Measurements from ENCODE around the gene GPR50.

DNA sequence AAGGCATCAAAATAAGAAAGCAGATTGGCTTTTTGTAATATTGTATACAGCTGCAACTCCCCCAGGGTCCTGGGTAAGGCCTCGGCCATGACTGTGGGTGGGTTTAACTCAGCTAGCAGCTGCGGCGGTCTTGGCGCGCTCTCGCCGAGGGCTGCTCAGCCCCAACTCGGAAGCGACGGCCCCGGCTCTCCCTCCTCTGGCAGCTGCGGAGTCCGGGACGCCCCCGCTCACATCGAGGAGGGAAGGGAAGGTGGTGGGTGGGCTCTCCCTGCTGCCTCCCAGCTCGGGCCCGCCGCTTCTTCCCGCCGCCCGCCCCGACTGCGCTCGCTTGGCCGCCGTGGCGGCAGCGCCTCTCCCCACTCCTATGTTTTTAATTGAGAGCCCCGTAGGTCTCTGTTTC, 51.2 kb downstream of the GPR50 start:
- no peak for TF ChIP-seq POLR2A (IDR thresholded peaks at IDR 0.05)
- TF ChIP-seq, protein P1, sequence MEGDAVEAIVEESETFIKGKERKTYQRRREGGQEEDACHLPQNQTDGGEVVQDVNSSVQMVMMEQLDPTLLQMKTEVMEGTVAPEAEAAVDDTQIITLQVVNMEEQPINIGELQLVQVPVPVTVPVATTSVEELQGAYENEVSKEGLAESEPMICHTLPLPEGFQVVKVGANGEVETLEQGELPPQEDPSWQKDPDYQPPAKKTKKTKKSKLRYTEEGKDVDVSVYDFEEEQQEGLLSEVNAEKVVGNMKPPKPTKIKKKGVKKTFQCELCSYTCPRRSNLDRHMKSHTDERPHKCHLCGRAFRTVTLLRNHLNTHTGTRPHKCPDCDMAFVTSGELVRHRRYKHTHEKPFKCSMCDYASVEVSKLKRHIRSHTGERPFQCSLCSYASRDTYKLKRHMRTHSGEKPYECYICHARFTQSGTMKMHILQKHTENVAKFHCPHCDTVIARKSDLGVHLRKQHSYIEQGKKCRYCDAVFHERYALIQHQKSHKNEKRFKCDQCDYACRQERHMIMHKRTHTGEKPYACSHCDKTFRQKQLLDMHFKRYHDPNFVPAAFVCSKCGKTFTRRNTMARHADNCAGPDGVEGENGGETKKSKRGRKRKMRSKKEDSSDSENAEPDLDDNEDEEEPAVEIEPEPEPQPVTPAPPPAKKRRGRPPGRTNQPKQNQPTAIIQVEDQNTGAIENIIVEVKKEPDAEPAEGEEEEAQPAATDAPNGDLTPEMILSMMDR (IDR thresholded peaks at IDR 0.05) = no peak
